Kidney (tissue), 14 donors: ENCODE results near the gene ACIN1. TPM values are rescaled to one million over a fixed set of nuclear protein-coding genes. Genes with fewer than 3 reads are reported as not detected.

Source experiments
- DNase-seq, 5 donors: peaks; one replicate each; pipeline ENCODE4 v3.0.0-alpha.2; 2013 to 2020
- FAIRE-seq: peaks from 2 replicates; lab custom pipeline; 2012; peaks lifted over from hg19 to GRCh38; lab: Jason Lieb, UNC
- H3K27ac ChIP-seq, 2 donors: one replicate each; pipeline ENCODE4 v1.7.0; 2013; ENCODE audit warnings: low read depth in 2 of 2, low read length in 2 of 2, inconsistent platforms in 1 of 2
- H3K27me3 ChIP-seq: one replicate; pipeline ENCODE4 v1.7.1; 2013; ENCODE audit warnings: low read length, inconsistent platforms; ENCODE audit not compliant: control insufficient read depth, insufficient read depth
- H3K36me3 ChIP-seq, 3 donors: one replicate each; pipeline versions ENCODE4 v1.7.0 to v1.7.1; 2013; ENCODE audit warnings: low read length in 3 of 3, control low read depth in 1 of 3, inconsistent platforms in 1 of 3; ENCODE audit not compliant: insufficient read depth in 3 of 3, control insufficient read depth in 2 of 3
- H3K4me1 ChIP-seq, 3 donors: one replicate each; pipeline versions ENCODE4 v1.7.0 to v1.7.1; 2013; ENCODE audit warnings: low read length in 3 of 3, inconsistent platforms in 1 of 3, low read depth in 1 of 3; ENCODE audit not compliant: control insufficient read depth in 2 of 3, insufficient read depth in 2 of 3
- H3K4me3 ChIP-seq, 3 donors: one replicate each; pipeline versions ENCODE4 v1.7.0 to v1.8.1; 2013; ENCODE audit warnings: low read length in 3 of 3, control low read depth in 1 of 3, inconsistent platforms in 1 of 3
- H3K9ac ChIP-seq, 3 donors: one replicate each; pipeline versions ENCODE4 v1.7.0 to v1.7.1; 2013; ENCODE audit warnings: low read length in 3 of 3, control low read depth in 1 of 3, inconsistent platforms in 1 of 3
- H3K9me3 ChIP-seq, 3 donors: one replicate each; pipeline versions ENCODE4 v1.7.0 to v1.7.1; 2013; ENCODE audit warnings: low read length in 3 of 3, control low read depth in 1 of 3, inconsistent platforms in 1 of 3; ENCODE audit not compliant: control insufficient read depth in 2 of 3, insufficient read depth in 1 of 3
- intact Hi-C: fragments of 100-400 bp; cut with DNase I; formaldehyde crosslinking; loops from one replicate; pipeline ENCODE4 v1.11.1; 2022
- polyA plus RNA-seq: library from polyadenylated mRNA; stranded (reverse); fragments of 350-450 nt; fragmentation: Illumina TruSeq; extraction: RNeasy Lipid Tissue Mini Kit (QIAGEN cat#74804); gene quantifications from one replicate; pipeline ENCODE4 v1.2.3, GENCODE V29; 2014; ENCODE audit warnings: low read depth, low replicate concordance; ENCODE audit not compliant: insufficient read depth
- total RNA-seq: library from RNA; stranded (reverse); fragmentation: NEBNext Ultra II Directional; extraction: Animal tissue kit (Norgen Biotek cat#: 25700); gene quantifications from one replicate; pipeline ENCODE4 v1.2.1, GENCODE V29; 2021
- TF ChIP-seq, protein P1 (sequence below): IDR thresholded peaks from 3 replicates; pipeline ENCODE4 v1.5.1; 2012; ENCODE audit warnings: mild to moderate bottlenecking, moderate library complexity, borderline replicate concordance; ENCODE audit not compliant: insufficient read depth; ENCODE audit errors: extremely low read depth
- donor health status: control.
- donor health status: control.
- donor health status: control.
- donor health status: control.
- donor health status: control.
- donor health status: DM: yes; HTN: yes; CAD: no.
- donor health status: Normal renal cell carcinoma (clear cell type).

The ACIN1 gene
- total and polyA plus RNA-seq, 2 donors from 2014 or later = 54.9 to 150 TPM

DNA sequence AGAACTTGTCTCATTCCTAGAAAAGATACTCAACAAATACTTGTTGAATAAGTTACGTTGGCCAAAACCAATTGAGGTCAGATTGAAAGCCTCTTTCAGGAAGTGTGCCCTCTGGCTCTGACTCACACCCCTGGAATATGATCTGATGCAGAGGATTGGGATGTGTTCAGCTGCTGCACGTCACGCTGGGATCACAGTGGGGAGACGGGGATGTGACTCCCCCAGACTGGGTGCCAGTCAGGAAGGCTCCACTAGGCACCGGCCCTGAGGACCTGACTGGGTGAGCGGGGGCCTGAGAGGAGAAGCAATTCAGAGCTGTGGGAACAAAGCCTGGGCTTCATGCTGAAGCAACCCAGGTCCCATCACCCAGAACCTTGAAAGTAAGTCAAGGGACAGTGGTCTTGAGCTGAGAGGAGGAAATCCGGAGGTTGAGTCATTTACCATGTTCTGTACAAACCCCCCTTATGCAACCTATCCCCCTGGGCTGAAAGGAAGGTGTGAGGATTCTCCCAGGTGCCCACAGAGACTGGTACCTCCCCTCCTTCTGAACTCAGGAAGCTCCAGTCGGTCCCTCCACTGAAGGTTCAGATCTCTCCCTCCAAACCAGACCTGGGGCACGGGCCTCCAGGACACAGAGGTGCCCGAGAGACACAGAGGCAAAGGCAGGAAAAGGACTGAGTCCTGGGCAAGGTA is 20.2 kb upstream of the ACIN1 start:
- no peak for FAIRE-seq
- H3K27ac ChIP-seq = no peak overlapping the region
- H3K9ac ChIP-seq = no peak overlapping the region

DNA sequence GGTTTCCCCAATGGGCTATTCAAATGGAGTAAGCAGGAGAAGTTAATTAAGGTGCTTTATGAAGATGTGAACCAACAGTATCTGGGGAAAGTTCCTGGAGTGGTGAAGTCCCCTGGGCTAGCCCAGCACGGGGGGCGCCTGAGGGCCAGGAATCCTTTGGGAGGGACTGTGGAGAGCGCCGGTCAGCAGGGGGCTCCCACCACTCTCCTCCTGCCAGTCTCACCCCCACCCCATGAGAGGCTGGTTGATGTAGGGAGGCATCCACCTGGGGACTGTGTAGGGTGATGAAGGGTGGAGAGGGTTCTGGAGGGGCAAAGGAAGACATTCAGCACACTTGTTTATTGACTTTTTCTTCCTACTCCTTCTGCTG is 19.7 kb upstream of the ACIN1 start:
- intact Hi-C loops = no loop called here
- Histone ChIP-seq H3K27ac (no peak overlapping the region), H3K27me3 (no peaks in the 10 kb centered on the region), H3K9ac (no peak overlapping the region), H3K4me3 (no peak overlapping the region), H3K4me1 (no peaks in the 10 kb centered on the region), H3K9me3 (no peaks in the 10 kb centered on the region), H3K36me3 (no peaks in the 10 kb centered on the region)
- DNase-seq (no peak), FAIRE-seq (no peak)
- TF ChIP-seq, protein P1, sequence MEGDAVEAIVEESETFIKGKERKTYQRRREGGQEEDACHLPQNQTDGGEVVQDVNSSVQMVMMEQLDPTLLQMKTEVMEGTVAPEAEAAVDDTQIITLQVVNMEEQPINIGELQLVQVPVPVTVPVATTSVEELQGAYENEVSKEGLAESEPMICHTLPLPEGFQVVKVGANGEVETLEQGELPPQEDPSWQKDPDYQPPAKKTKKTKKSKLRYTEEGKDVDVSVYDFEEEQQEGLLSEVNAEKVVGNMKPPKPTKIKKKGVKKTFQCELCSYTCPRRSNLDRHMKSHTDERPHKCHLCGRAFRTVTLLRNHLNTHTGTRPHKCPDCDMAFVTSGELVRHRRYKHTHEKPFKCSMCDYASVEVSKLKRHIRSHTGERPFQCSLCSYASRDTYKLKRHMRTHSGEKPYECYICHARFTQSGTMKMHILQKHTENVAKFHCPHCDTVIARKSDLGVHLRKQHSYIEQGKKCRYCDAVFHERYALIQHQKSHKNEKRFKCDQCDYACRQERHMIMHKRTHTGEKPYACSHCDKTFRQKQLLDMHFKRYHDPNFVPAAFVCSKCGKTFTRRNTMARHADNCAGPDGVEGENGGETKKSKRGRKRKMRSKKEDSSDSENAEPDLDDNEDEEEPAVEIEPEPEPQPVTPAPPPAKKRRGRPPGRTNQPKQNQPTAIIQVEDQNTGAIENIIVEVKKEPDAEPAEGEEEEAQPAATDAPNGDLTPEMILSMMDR = no peak

More for the DNA sequence above, 20.2 kb upstream of the ACIN1 start:
- peak in 2 of 5 donors; percentile 30 to 75 for DNase-seq
- Histone ChIP-seq H3K4me1 (no peaks in the 10 kb centered on the region), H3K27me3 (no peaks in the 10 kb centered on the region), H3K4me3 (no peak overlapping the region), H3K9me3 (no peaks in the 10 kb centered on the region), H3K36me3 (no peaks in the 10 kb centered on the region)
- intact Hi-C loops = no loop called here
- TF ChIP-seq, protein P1 = no peak

DNA sequence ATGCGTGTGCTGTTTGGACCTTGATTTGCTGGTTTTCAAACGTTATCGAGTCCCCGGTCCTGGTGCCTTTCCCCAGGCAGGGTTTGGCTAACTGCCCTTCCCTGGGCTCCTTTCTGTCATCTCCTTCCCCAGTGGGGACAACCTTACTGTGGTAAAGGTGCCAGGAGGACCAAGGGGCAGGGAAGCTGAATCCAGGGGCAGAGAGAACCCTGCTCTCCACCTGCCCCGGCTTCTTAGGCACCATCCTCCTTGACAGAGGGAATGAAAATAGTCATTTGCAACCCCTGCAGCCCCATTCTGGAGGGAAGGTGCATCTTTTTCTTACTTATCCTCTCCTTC is 19.2 kb upstream of the ACIN1 start:
- Histone ChIP-seq H3K27ac (no peak overlapping the region), H3K9me3 (no peaks in the 10 kb centered on the region), H3K9ac (no peak overlapping the region), H3K27me3 (no peaks in the 10 kb centered on the region), H3K36me3 (no peaks in the 10 kb centered on the region), H3K4me1 (no peaks in the 10 kb centered on the region), H3K4me3 (no peak overlapping the region)
- intact Hi-C loops = no loop called here
- DNase-seq (no peak), FAIRE-seq (no peak)
- TF ChIP-seq, protein P1 = no peak
